GM23248 (cell line): ENCODE data around the gene SERINC2. TPM values are rescaled to one million over a fixed set of nuclear protein-coding genes. Genes with fewer than 3 reads are reported as not detected.

Experiments
- DNase-seq: peaks from one replicate; pipeline ENCODE4 v3.0.0-alpha.2; 2015
- H2AFZ ChIP-seq: fragments of 200-600 bp; sonication (generic); 2 replicates; pipeline ENCODE4 v1.6.1; 2016; ENCODE audit warnings: antibody characterized with exemption
- H3F3A ChIP-seq: fragments of 200-600 bp; sonication (generic); 2 replicates; pipeline ENCODE4 v1.6.1; 2016; ENCODE audit warnings: mild to moderate bottlenecking, antibody characterized with exemption, mixed run types; ENCODE audit not compliant: insufficient read depth
- H3K27ac ChIP-seq: fragments of 200-600 bp; sonication (generic); 2 replicates; pipeline ENCODE4 v1.5.1; 2016; ENCODE audit warnings: mild to moderate bottlenecking
- H3K27me3 ChIP-seq: fragments of 200-600 bp; sonication (generic); replicated peaks from 2 replicates; pipeline ENCODE4 v1.6.1; 2016; ENCODE audit warnings: mild to moderate bottlenecking; ENCODE audit not compliant: insufficient read depth
- H3K36me3 ChIP-seq: fragments of 200-600 bp; sonication (generic); 2 replicates; pipeline ENCODE4 v1.6.1; 2016; ENCODE audit warnings: low read depth, mild to moderate bottlenecking
- H3K4me1 ChIP-seq: fragments of 200-600 bp; sonication (generic); 2 replicates; pipeline ENCODE4 v1.6.1; 2016; ENCODE audit warnings: mild to moderate bottlenecking; ENCODE audit not compliant: insufficient read depth
- H3K4me2 ChIP-seq: fragments of 200-600 bp; sonication (generic); one replicate; pipeline ENCODE4 v1.6.1; 2016; ENCODE audit warnings: mild to moderate bottlenecking; ENCODE audit not compliant: unreplicated experiment
- H3K4me3 ChIP-seq: fragments of 200-600 bp; sonication (generic); 2 replicates; pipeline ENCODE4 v1.5.1; 2016; ENCODE audit warnings: mild to moderate bottlenecking
- H3K79me2 ChIP-seq: fragments of 200-600 bp; sonication (generic); 2 replicates; pipeline ENCODE4 v1.6.1; 2016; ENCODE audit warnings: mild to moderate bottlenecking; ENCODE audit not compliant: insufficient read depth
- H3K9ac ChIP-seq: fragments of 200-600 bp; sonication (generic); 2 replicates; pipeline ENCODE4 v1.6.1; 2016; ENCODE audit warnings: mild to moderate bottlenecking
- H3K9me2 ChIP-seq: fragments of 200-600 bp; sonication (generic); 2 replicates; pipeline ENCODE4 v1.6.1; 2016; ENCODE audit warnings: mixed run types, mild to moderate bottlenecking, moderate library complexity; ENCODE audit not compliant: insufficient read depth
- H3K9me3 ChIP-seq: fragments of 200-600 bp; sonication (generic); one replicate; pipeline ENCODE4 v1.6.1; 2017; ENCODE audit warnings: low read depth
- H4K20me1 ChIP-seq: fragments of 200-600 bp; sonication (generic); 2 replicates; pipeline ENCODE4 v1.6.0; 2016; ENCODE audit not compliant: insufficient read depth
- EZH2 ChIP-seq: fragments of 200-600 bp; sonication (generic); IDR thresholded peaks from 2 replicates; pipeline ENCODE4 v1.6.1; 2018; ENCODE audit warnings: antibody characterized with exemption, mild to moderate bottlenecking; ENCODE audit not compliant: insufficient read depth, poor library complexity, severe bottlenecking
- EZH2phosphoT487 ChIP-seq: fragments of 200-600 bp; sonication (generic); IDR thresholded peaks from 2 replicates; pipeline ENCODE4 v1.6.1; 2018; ENCODE audit warnings: antibody characterized with exemption, moderate library complexity, mild to moderate bottlenecking, low read depth; ENCODE audit not compliant: insufficient read depth
- WGBS, 2 experiments: methylation state at CpG; one replicate each; pipeline ENCODE4 v1.1.6; 2015 to 2017; ENCODE audit warnings: low lambda C conversion rate in 2 of 2, low coverage in 1 of 2; ENCODE audit errors: missing lambda C conversion rate in 2 of 2; 5-methylcytosine and 5-hydroxymethylcytosine counted together
- in situ Hi-C: fragments of 300-500 bp; cut with MboI; formaldehyde crosslinking; loops from 2 replicates; pipeline ENCODE4 v1.15.0; 2020
- polyA plus RNA-seq: library from polyadenylated mRNA; unstranded; fragments of >200 nt; fragmentation: Nextera tagmentation; extraction: Ambion mirVana; gene quantifications from 2 replicates; pipeline ENCODE4 v1.2.1, GENCODE V29; 2016
- total RNA-seq: library from RNA; depleted of rRNA; stranded (reverse); fragments of >200 nt; shearing (Covaris generic); gene quantifications from 2 replicates; pipeline ENCODE4 v1.2.3, GENCODE V29; 2014

The SERINC2 gene
- total and polyA plus RNA-seq, 2 experiments from 2014 or later: 50.9 to 96.0 TPM

GRCh38 chr1:31408788-31409318 is 4.2 kb upstream of the SERINC2 start:
- DNase-seq: no peak
- H3K4me1 ChIP-seq: peaks cover 20% of the 10 kb centered on the region
- H3K4me2 ChIP-seq: no peak overlapping the region
- no peak overlapping the region for H3K4me3 ChIP-seq
- in situ Hi-C loops: no loop called here
- no peaks in the 10 kb centered on the region for H3K36me3 ChIP-seq
- no peaks in the 10 kb centered on the region for H3K9me2 ChIP-seq
- H3K9me3 ChIP-seq: no peaks in the 10 kb centered on the region
- 0 out of 2 replicates have a peak, but pooled peaks cover 3% of the 10 kb centered on the region for H3K79me2 ChIP-seq
- H3F3A ChIP-seq: peaks cover 4% of the 10 kb centered on the region; the same call in 1 of the 2 replicates
- H3K27me3 ChIP-seq: no peaks in the 10 kb centered on the region
- H2AFZ ChIP-seq: no peak overlapping the region
- no peaks in the 10 kb centered on the region for H4K20me1 ChIP-seq
- no peak overlapping the region for H3K9ac ChIP-seq
- H3K27ac ChIP-seq: no peak overlapping the region
- 87 to 91% methylated on average over 5 of the region's 5 CpGs for WGBS, 2 experiments
- no peak for TF ChIP-seq EZH2phosphoT487
- no peak for TF ChIP-seq EZH2

DNA sequence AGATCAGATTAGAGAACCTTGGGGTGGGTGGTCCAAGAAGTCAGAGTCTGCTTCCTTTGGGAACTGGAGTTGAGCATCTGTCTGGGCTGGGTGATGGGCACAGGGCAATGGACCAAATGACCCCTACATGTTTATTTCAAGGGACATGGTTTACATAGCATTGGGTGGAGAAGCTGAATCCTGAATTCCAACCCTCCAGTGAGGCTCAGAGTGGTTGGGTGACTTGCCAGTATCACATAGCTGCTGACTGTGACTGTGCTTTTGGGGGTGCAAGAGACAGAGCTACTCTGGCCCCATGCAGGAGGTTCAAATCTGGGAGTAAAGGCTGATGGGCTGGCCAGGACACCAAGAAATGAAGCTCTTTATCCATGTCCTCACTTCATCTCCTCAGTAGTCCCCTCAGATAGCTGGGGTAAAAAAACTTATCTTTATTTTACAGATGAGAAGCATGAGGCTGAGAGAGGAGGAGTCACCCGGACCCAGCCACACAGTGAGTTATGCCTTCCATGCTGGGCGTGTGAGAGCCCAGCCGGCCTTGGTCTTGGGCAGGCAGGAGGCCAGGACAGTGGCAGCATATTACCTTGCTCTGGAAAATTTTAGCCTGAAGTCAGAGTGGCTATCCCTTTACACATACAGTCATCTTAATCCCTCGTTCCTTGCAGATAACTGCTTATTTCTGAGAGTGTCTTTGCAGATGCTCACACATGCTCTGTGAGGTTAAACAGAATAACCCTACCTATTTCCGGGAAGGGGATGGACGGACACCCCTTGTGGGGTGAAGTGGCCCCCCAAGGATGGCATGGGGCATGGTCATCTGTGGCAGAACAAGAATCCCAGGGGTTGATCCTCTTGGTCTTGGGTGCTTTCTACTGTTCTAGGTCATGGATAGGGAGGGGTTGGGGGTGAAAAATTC is 2.8 kb upstream of the SERINC2 start:
- Histone ChIP-seq H3K79me2 (0 out of 2 replicates have a peak, but pooled peaks cover 6% of the 10 kb centered on the region), H3K27ac (peak overlapping the region; percentile 5; the same call in 1 of the 2 replicates), H3K36me3 (no peaks in the 10 kb centered on the region), H3K9ac (no peak overlapping the region), H3F3A (peaks cover 4% of the 10 kb centered on the region; the same call in 1 of the 2 replicates), H2AFZ (no peak overlapping the region), H3K4me2 (no peak overlapping the region), H3K9me3 (no peaks in the 10 kb centered on the region), H3K27me3 (no peaks in the 10 kb centered on the region), H3K9me2 (no peaks in the 10 kb centered on the region), H3K4me3 (no peak overlapping the region), H3K4me1 (peaks cover 25% of the 10 kb centered on the region), H4K20me1 (no peaks in the 10 kb centered on the region)
- WGBS, 2 experiments: 61 to 63% methylated on average over 6 of the region's 6 CpGs
- in situ Hi-C loops: no loop called here
- no peak for TF ChIP-seq EZH2
- TF ChIP-seq EZH2phosphoT487: no peak
- DNase-seq: peak; percentile 48

- TF ChIP-seq EZH2 (no peak), EZH2phosphoT487 (no peak)
- 45 to 50% methylated on average over 4 of the region's 4 CpGs for WGBS, 2 experiments
- H3K27ac ChIP-seq: no peak overlapping the region
- peak; percentile 69 for DNase-seq
- H3K79me2 ChIP-seq: 0 out of 2 replicates have a peak, but pooled peaks cover 6% of the 10 kb centered on the region
- peaks cover 25% of the 10 kb centered on the region for H3K4me1 ChIP-seq
- H3K27me3 ChIP-seq: no peaks in the 10 kb centered on the region
- no peak overlapping the region for H3K4me3 ChIP-seq
- no peaks in the 10 kb centered on the region for H3K9me2 ChIP-seq
- no peak overlapping the region for H3K4me2 ChIP-seq
- in situ Hi-C loops: no loop called here
- no peaks in the 10 kb centered on the region for H3K36me3 ChIP-seq
- no peaks in the 10 kb centered on the region for H3K9me3 ChIP-seq
- no peak overlapping the region for H3K9ac ChIP-seq
- no peak overlapping the region for H2AFZ ChIP-seq
- H4K20me1 ChIP-seq: no peaks in the 10 kb centered on the region
- H3F3A ChIP-seq: peaks cover 4% of the 10 kb centered on the region; the same call in 1 of the 2 replicates
Measured at GRCh38 chr1:31410871-31411270, 2.1 kb upstream of the SERINC2 start.

DNA sequence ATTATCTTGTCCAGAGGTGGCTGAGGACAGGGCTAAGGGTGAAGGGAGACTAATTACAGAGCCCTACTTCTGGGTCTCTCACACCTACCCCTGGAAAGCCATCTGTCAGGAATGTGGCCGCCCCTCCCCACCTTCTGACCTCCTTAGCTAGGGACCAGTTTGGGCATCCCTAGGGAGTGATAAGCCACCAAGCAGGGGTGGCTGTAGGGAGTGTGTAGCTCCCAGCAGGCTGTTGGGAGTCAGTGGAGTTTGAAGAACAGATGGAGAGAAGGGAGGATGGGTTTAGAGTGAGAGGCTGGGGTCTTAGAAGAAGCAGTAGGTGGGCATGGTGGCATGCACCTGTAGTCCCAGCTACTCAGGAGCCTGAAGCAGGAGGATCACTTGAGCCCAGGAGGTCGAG is 808 bp upstream of the SERINC2 start:
- Histone ChIP-seq H3K9me2 (no peaks in the 10 kb centered on the region), H3K79me2 (0 out of 2 replicates have a peak, but pooled peaks cover 6% of the 10 kb centered on the region), H3K27ac (no peak overlapping the region), H3K27me3 (no peaks in the 10 kb centered on the region), H3K4me2 (no peak overlapping the region), H3K4me3 (no peak overlapping the region), H3K9me3 (no peaks in the 10 kb centered on the region), H3K9ac (no peak overlapping the region), H2AFZ (no peak overlapping the region), H3F3A (peaks cover 4% of the 10 kb centered on the region; the same call in 1 of the 2 replicates), H4K20me1 (no peaks in the 10 kb centered on the region), H3K36me3 (no peaks in the 10 kb centered on the region), H3K4me1 (peaks cover 25% of the 10 kb centered on the region)
- WGBS, 2 experiments: 59 to 83% methylated on average over 2 of the region's 2 CpGs
- TF ChIP-seq EZH2phosphoT487: no peak
- no peak for TF ChIP-seq EZH2
- no peak for DNase-seq
- in situ Hi-C loops: no loop called here
